IPS DF 6.9 (cell line): Measurements from ENCODE around the gene BBOX1.
"Not testable (repeated sequence)": the region's sequence is repeated elsewhere in the genome, so short reads cannot be mapped to it uniquely, and the experiment has no call there.

Experiments
- DNase-seq: peaks from one replicate; pipeline ENCODE4 v3.0.0-alpha.2; 2013; ENCODE audit warnings: low read depth, low spot score
- H3K27ac ChIP-seq: one replicate; pipeline ENCODE4 v1.5.1; 2013; ENCODE audit warnings: low read length, control low read depth
- H3K27me3 ChIP-seq: 2 replicates; pipeline ENCODE4 v1.6.1; 2013; ENCODE audit warnings: mild to moderate bottlenecking, low read length; ENCODE audit not compliant: control insufficient read depth, insufficient read depth
- H3K36me3 ChIP-seq: 2 replicates; pipeline ENCODE4 v1.6.1; 2013; ENCODE audit warnings: low read length; ENCODE audit not compliant: control insufficient read depth, insufficient read depth
- H3K4me1 ChIP-seq: 2 replicates; pipeline ENCODE4 v1.6.1; 2013; ENCODE audit warnings: low read length; ENCODE audit not compliant: control insufficient read depth, insufficient read depth
- H3K4me3 ChIP-seq: 2 replicates; pipeline ENCODE4 v1.5.1; 2013; ENCODE audit warnings: mild to moderate bottlenecking, low read length
- H3K9me3 ChIP-seq: 2 replicates; pipeline ENCODE4 v1.6.1; 2013; ENCODE audit warnings: low read length, inconsistent platforms; ENCODE audit not compliant: control insufficient read depth, insufficient read depth
- WGBS: extraction: QIAGEN DNeasy Blood & Tissue Kit; methylation state at CpG from one replicate; pipeline ENCODE4 v1.1.7; 2013; ENCODE audit warnings: mixed read lengths, missing lambda C conversion rate; ENCODE audit not compliant: insufficient read length, insufficient coverage; 5-methylcytosine and 5-hydroxymethylcytosine counted together

BBOX1 gene

GRCh38 chr11:27122001-27122400 lies 81.4 kb downstream of the BBOX1 start:
- Histone ChIP-seq H3K4me1 (peaks cover 2% of the 10 kb centered on the region; the same call in 1 of the 2 replicates), H3K4me3 (no peak overlapping the region), H3K27ac (no peak overlapping the region), H3K36me3 (no peaks in the 10 kb centered on the region), H3K27me3 (no peaks in the 10 kb centered on the region), H3K9me3 (no peaks in the 10 kb centered on the region)
- no CpG with 5 or more reads among the region's 4 CpGs for WGBS
- DNase-seq, result no peak

GRCh38 chr11:27124514-27125264 lies 84.1 kb downstream of the BBOX1 start:
- Histone ChIP-seq H3K4me1 (peaks cover 2% of the 10 kb centered on the region; the same call in 1 of the 2 replicates), H3K27ac (no peak overlapping the region), H3K36me3 (no peaks in the 10 kb centered on the region), H3K9me3 (no peaks in the 10 kb centered on the region), H3K4me3 (no peak overlapping the region), H3K27me3 (no peaks in the 10 kb centered on the region)
- no CpG with 5 or more reads among the region's 7 CpGs for WGBS
- DNase-seq, result no peak

DNA sequence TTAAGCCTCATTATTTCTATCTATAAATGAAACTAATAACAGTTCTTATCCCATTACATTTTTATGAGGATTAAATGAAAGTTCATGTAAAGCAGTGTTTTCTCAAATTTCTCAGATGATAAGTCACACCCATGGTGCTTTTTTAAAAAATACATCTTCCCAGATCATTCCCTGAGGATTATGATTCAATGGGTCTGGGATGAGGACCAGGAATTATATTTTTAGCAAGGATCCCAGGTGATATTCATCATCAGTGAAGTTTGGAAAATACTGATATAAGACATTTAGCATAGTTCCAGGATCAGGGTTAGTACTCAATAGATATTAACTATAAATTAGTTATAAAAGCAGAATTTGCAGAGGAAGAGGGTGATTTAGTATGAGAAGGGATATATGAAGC lies 89.1 kb downstream of the BBOX1 start:
- no peak overlapping the region for H3K27ac ChIP-seq
- no peak overlapping the region for H3K4me3 ChIP-seq
- H3K9me3 ChIP-seq, result no peaks in the 10 kb centered on the region
- H3K27me3 ChIP-seq, result no peaks in the 10 kb centered on the region
- H3K4me1 ChIP-seq, result no peaks in the 10 kb centered on the region
- no peak for DNase-seq
- H3K36me3 ChIP-seq, result no peaks in the 10 kb centered on the region

DNA sequence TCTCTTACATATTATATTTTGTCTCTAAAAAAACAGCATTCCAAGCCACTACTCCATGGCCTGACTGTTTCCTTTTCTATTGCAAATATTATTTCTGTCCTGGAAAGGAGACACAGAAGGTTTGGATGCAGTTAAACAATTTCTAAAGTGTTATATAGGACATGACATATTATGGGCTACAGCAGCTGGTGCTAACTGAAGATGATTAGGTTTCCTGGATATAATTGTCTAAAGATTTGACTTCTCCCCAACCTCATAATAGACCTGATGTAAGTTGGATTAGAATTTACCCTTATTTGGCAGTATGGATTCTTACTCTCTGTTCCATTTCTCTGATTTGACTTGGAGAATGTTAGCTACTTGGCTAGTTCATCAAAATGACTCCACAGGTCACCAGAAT lies 90.2 kb downstream of the BBOX1 start:
- H3K9me3 ChIP-seq, result no peaks in the 10 kb centered on the region
- H3K27me3 ChIP-seq, result no peaks in the 10 kb centered on the region
- no peak overlapping the region for H3K27ac ChIP-seq
- H3K36me3 ChIP-seq, result no peaks in the 10 kb centered on the region
- H3K4me1 ChIP-seq, result no peaks in the 10 kb centered on the region
- no peak overlapping the region for H3K4me3 ChIP-seq
- DNase-seq, result no peak

DNA sequence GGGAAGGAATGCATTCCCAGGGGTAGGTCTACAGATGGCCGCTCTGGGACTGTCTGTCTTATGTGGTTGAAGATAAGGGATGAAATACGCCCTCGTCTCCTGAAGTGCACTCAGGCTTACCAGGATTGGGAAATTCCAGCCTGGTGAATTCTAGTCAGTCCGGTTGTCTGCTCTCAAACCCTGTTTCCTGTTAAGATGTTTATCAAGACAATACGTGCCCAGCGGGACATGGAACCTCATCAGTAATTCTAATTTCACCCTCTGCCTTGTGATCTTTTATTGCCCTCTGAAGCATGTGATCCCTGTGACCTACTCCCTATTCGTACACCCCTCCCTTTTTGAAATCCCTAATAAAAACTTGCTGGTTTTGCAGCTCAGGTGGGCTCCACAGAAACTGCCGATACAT lies 95.3 kb downstream of the BBOX1 start:
- not testable (repeated sequence) for H3K4me1 ChIP-seq, DNase-seq, H3K9me3 ChIP-seq, H3K27ac ChIP-seq, H3K4me3 ChIP-seq, H3K27me3 ChIP-seq, H3K36me3 ChIP-seq
- no CpG with 5 or more reads among the region's 8 CpGs for WGBS

- no peak for DNase-seq
- Histone ChIP-seq H3K27me3 (no peaks in the 10 kb centered on the region), H3K4me3 (no peak overlapping the region), H3K9me3 (no peaks in the 10 kb centered on the region), H3K27ac (no peak overlapping the region), H3K36me3 (no peaks in the 10 kb centered on the region), H3K4me1 (no peaks in the 10 kb centered on the region)
Measured at GRCh38 chr11:27138716-27139115, 98.1 kb downstream of the BBOX1 start.

DNA sequence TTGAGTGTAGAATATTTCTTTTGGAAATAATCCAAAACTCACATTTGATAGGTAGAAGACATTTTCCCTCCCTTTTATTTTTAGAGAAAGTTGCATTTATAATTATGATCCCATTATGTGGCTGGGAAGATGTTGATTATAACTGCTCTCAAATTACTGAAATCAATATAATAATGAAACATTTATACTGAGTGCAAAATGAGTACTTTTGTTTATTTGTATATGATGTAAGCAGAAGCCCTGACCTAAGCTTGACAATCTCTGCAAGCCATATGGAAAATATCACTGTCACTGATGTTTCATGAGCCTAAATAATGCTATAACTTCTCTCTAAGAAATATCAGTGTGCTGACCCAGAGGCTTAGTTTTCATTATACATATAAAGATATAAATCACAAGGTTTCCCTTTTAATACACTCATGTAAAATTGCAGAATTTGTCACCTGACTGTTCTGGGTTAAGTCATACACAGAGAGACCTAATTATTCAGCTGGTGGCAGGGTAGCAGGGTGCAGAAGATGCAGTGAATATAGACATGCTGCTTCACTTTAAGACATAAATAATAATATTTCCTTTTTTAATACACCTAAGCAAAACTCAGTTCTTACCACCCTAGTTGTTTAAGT lies 99.2 kb downstream of the BBOX1 start:
- H3K36me3 ChIP-seq, result no peaks in the 10 kb centered on the region
- H3K4me1 ChIP-seq, result no peaks in the 10 kb centered on the region
- no peak overlapping the region for H3K27ac ChIP-seq
- no peaks in the 10 kb centered on the region for H3K9me3 ChIP-seq
- no peak for DNase-seq
- H3K27me3 ChIP-seq, result no peaks in the 10 kb centered on the region
- H3K4me3 ChIP-seq, result no peak overlapping the region

GRCh38 chr11:27141576-27141975 lies 101.0 kb downstream of the BBOX1 start:
- Histone ChIP-seq H3K9me3 (no peaks in the 10 kb centered on the region), H3K27ac (no peak overlapping the region), H3K4me1 (no peaks in the 10 kb centered on the region), H3K27me3 (no peaks in the 10 kb centered on the region), H3K4me3 (no peak overlapping the region), H3K36me3 (no peaks in the 10 kb centered on the region)
- no peak for DNase-seq
- WGBS, result no CpG with 5 or more reads among the region's 1 CpG

- H3K36me3 ChIP-seq, result no peaks in the 10 kb centered on the region
- H3K4me3 ChIP-seq, result no peak overlapping the region
- no peaks in the 10 kb centered on the region for H3K27me3 ChIP-seq
- no peaks in the 10 kb centered on the region; the same call in 1 of the 2 replicates for H3K4me1 ChIP-seq
- H3K27ac ChIP-seq, result no peak overlapping the region
- no peaks in the 10 kb centered on the region for H3K9me3 ChIP-seq
- DNase-seq, result no peak
- WGBS, result no CpG with 5 or more reads among the region's 1 CpG
Measured at GRCh38 chr11:27147916-27148315, 107.3 kb downstream of the BBOX1 start.

- no peaks in the 10 kb centered on the region for H3K36me3 ChIP-seq
- no peaks in the 10 kb centered on the region; the same call in 1 of the 2 replicates for H3K4me1 ChIP-seq
- no peak overlapping the region for H3K27ac ChIP-seq
- DNase-seq, result no peak
- H3K4me3 ChIP-seq, result no peak overlapping the region
- H3K9me3 ChIP-seq, result no peaks in the 10 kb centered on the region
- no peaks in the 10 kb centered on the region for H3K27me3 ChIP-seq
Measured at GRCh38 chr11:27148506-27148905, 107.9 kb downstream of the BBOX1 start.

DNA sequence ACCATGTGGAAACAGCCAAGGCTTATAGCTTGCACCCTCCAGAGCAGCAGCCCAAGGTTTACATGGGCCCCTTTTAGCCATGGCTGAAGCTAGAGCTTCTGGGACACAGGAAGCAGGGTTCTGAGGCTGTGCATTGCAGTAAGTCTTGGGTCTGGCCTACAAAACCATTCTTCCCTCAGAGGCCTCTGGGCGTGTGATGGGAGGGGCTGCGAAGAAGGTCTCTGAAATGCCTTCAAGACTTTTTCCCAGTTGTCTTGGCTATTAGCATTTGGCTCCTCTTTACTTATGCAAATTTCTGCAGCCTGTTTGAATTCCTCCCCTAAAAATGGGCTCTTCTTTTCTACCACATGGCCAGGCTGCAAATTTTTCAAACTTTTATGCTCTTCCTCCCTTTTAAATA lies 109.5 kb downstream of the BBOX1 start:
- Histone ChIP-seq H3K9me3 (no peaks in the 10 kb centered on the region), H3K36me3 (no peaks in the 10 kb centered on the region), H3K27ac (no peak overlapping the region), H3K4me3 (no peak overlapping the region), H3K27me3 (no peaks in the 10 kb centered on the region), H3K4me1 (no peaks in the 10 kb centered on the region; the same call in 1 of the 2 replicates)
- WGBS, result no CpG with 5 or more reads among the region's 2 CpGs
- DNase-seq, result no peak
